ENCODE data around the gene PTPRS. TPM values are rescaled to one million over a fixed set of nuclear protein-coding genes. Genes with fewer than 3 reads are reported as not detected.
A peak's percentile ranks its signal among the peaks of the same experiment; 100 is the strongest.

PTPRS gene
- total and polyA plus RNA-seq, 2 donors (not counting 3 experiments of a cell fraction or from before 2014, with no cell fraction given), result 10.1 to 16.1 TPM

GRCh38 chr19:5369962-5370367 lies 29.4 kb upstream of the PTPRS start:
- no peak for FAIRE-seq

More at GRCh38 chr19:5369962-5370367, 29.4 kb upstream of the PTPRS start:
- peak; percentile 35 for DNase-seq (ENCODE audit: low read depth, low spot score)
- H3K4me3 ChIP-seq (replicated peaks in 1 of 3; ENCODE audit: insufficient read depth in 1 of 3, low read depth in 1 of 3, low read length in 3 of 3), result no peak overlapping the region
- ChIA-PET CTCF (interaction anchor here (1.4 kb wide), 1 partner anchor 210 kb away, joined by 3 read pairs; no protein-coding TSS in a partner anchor), POLR2A (interaction anchor here (0.7 kb wide), 1 partner anchor 33 kb away, joined by 3 read pairs; no protein-coding TSS in a partner anchor)
- intact Hi-C loops (cut with micrococcal nuclease), result loop anchor here (1.0 kb wide), 1 partner anchor 208 kb away; no protein-coding TSS in a partner anchor
- no peak overlapping the region for H2AFZ ChIP-seq (ENCODE audit: low read depth, low read length)
- dilution Hi-C loops (cut with MboI; ENCODE audit: extremely low pct_ligation_motif_present, low sequenced_read_pairs), result loop anchor here (25.0 kb wide), 1 partner anchor 117 kb away; no protein-coding TSS in a partner anchor
- no TSS peak for BruUV-seq (replicated peaks)
- H3K9me3 ChIP-seq (replicated peaks; ENCODE audit: control insufficient read depth, insufficient read depth, low read length), result no peaks in the 10 kb centered on the region
- H3K27ac ChIP-seq (ENCODE audit: insufficient read depth, low read depth, low read length), result no peak overlapping the region
- no peaks in the 10 kb centered on the region for H3K4me1 ChIP-seq (ENCODE audit: control insufficient read depth, extremely low read depth, insufficient read depth, low read length)
- H3K79me2 ChIP-seq (ENCODE audit: control insufficient read depth, insufficient read depth, low read length), result no peaks in the 10 kb centered on the region
- H3K9me1 ChIP-seq (replicated peaks; ENCODE audit: control insufficient read depth, extremely low read depth, insufficient read depth, low read length), result no peaks in the 10 kb centered on the region
- H3K27me3 ChIP-seq (ENCODE audit: control insufficient read depth in 2 of 2, insufficient read depth in 2 of 2, low read length in 2 of 2), result no peaks in the 10 kb centered on the region
- TF ChIP-seq POLR2A (IDR thresholded peaks at IDR 0.05; ENCODE audit: low read depth, low read length), result no peak
- TF ChIP-seq FOS (IDR thresholded peaks at IDR 0.05; ENCODE audit: borderline replicate concordance, insufficient read depth, low read length), result no peak
- peak; percentile 56 to 76 for TF ChIP-seq CTCF (IDR thresholded peaks at IDR 0.05; ENCODE audit: extremely low read depth in 1 of 2, insufficient read depth in 1 of 2, low read depth in 1 of 2, low read length in 2 of 2)
- H3K36me3 ChIP-seq (ENCODE audit: control insufficient read depth in 2 of 2, extremely low read depth in 1 of 2, insufficient read depth in 2 of 2, low read length in 2 of 2), result no peaks in the 10 kb centered on the region
- H3K4me2 ChIP-seq (ENCODE audit: insufficient read depth, low read length), result no peak overlapping the region
- no peaks in the 10 kb centered on the region for H4K20me1 ChIP-seq (replicated peaks; ENCODE audit: control insufficient read depth, extremely low read depth, insufficient read depth, low read length)
- H3K9ac ChIP-seq (replicated peaks; ENCODE audit: extremely low read depth, insufficient read depth, low read length), result no peak overlapping the region

Data from endothelial cell of umbilical vein (primary cell).